Measurements from ENCODE around the gene PDE11A.

DNA sequence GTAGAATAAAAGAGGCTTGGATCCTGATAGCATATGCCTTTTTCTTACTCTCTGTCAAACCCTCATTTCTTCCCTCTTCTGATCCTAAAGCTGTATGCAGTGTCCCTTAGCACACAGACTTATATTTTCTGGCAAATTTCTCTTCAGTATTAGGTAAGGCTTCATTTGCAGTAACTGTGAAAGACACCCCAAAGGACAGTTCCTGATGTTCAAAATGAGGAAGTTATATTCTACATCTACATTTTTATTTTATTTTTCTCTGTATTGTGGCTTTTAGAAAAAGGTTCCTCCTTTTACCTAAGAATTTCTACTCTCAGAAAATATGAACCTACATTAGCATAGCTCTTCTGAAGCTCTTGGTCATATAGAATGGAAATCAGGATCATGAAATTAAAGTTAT lies 261.7 kb downstream of the PDE11A start:
- TF ChIP-seq MAFK (IDR thresholded peaks at IDR 0.05; ENCODE audit: partially characterized antibody) (no peak), E2F6 (IDR thresholded peaks at IDR 0.05; ENCODE audit: borderline replicate concordance, low read depth) (no peak), POLR2A (IDR thresholded peaks at IDR 0.05; ENCODE audit: low read length) (no peak), CEBPB (IDR thresholded peaks at IDR 0.05) (no peak), RFX5 (IDR thresholded peaks at IDR 0.05) (no peak), EP300 (IDR thresholded peaks at IDR 0.05) (no peak), GATA3 (IDR thresholded peaks at IDR 0.05; ENCODE audit: borderline replicate concordance) (no peak), CHD2 (IDR thresholded peaks at IDR 0.05; ENCODE audit: low read length, partially characterized antibody) (no peak), REST (IDR thresholded peaks at IDR 0.05) (no peak), RAD21 (conservative IDR thresholded peaks at IDR 0.05 in 1 of 2, IDR thresholded peaks at IDR 0.05 in 1 of 2) (no peak), RARB (CRISPR knock-in tag; IDR thresholded peaks at IDR 0.05) (no peak)
- TF ChIP-seq, protein P1, sequence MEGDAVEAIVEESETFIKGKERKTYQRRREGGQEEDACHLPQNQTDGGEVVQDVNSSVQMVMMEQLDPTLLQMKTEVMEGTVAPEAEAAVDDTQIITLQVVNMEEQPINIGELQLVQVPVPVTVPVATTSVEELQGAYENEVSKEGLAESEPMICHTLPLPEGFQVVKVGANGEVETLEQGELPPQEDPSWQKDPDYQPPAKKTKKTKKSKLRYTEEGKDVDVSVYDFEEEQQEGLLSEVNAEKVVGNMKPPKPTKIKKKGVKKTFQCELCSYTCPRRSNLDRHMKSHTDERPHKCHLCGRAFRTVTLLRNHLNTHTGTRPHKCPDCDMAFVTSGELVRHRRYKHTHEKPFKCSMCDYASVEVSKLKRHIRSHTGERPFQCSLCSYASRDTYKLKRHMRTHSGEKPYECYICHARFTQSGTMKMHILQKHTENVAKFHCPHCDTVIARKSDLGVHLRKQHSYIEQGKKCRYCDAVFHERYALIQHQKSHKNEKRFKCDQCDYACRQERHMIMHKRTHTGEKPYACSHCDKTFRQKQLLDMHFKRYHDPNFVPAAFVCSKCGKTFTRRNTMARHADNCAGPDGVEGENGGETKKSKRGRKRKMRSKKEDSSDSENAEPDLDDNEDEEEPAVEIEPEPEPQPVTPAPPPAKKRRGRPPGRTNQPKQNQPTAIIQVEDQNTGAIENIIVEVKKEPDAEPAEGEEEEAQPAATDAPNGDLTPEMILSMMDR (IDR thresholded peaks at IDR 0.05), result no peak
- TF ChIP-seq, protein P2, sequence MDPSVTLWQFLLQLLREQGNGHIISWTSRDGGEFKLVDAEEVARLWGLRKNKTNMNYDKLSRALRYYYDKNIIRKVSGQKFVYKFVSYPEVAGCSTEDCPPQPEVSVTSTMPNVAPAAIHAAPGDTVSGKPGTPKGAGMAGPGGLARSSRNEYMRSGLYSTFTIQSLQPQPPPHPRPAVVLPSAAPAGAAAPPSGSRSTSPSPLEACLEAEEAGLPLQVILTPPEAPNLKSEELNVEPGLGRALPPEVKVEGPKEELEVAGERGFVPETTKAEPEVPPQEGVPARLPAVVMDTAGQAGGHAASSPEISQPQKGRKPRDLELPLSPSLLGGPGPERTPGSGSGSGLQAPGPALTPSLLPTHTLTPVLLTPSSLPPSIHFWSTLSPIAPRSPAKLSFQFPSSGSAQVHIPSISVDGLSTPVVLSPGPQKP (IDR thresholded peaks at IDR 0.05; ENCODE audit: low read depth, low read length), result no peak
- TF ChIP-seq, protein P3, sequence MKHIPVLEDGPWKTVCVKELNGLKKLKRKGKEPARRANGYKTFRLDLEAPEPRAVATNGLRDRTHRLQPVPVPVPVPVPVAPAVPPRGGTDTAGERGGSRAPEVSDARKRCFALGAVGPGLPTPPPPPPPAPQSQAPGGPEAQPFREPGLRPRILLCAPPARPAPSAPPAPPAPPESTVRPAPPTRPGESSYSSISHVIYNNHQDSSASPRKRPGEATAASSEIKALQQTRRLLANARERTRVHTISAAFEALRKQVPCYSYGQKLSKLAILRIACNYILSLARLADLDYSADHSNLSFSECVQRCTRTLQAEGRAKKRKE (CRISPR knock-in tag; IDR thresholded peaks at IDR 0.05; ENCODE audit: low read depth), result no peak

Measured in A549 (cell line).